Thyroid gland (tissue), 4 donors: ENCODE measurements around the gene ST6GALNAC3.

Source experiments
- CTCF ChIP-seq, 6 experiments: fragments of 200-600 bp in 3 of 6; fragments of 450-650 bp in 3 of 6; sonication (generic) in 3 of 6; IDR thresholded peaks; one replicate each; pipeline ENCODE4 v1.5.1; 2016 to 2019; ENCODE audit warnings: antibody characterized with exemption in 6 of 6, mild to moderate bottlenecking in 2 of 6, inconsistent platforms in 1 of 6, moderate library complexity in 1 of 6
- POLR2A ChIP-seq, 2 donors: fragments of 450-650 bp; IDR thresholded peaks; one replicate each; pipeline ENCODE4 v1.6.1; 2017; ENCODE audit warnings: antibody characterized with exemption in 2 of 2, mild to moderate bottlenecking in 2 of 2, moderate library complexity in 1 of 2

- TF ChIP-seq CTCF (IDR thresholded peaks at IDR 0.05): no peak
- no peak for TF ChIP-seq POLR2A (IDR thresholded peaks at IDR 0.05)
Measured at GRCh38 chr1:76465030-76465429, 390.5 kb downstream of the ST6GALNAC3 start.
